SJSA1 (cell line): Measurements from ENCODE around the gene DLG2. TPM values are rescaled to one million over a fixed set of nuclear protein-coding genes. Genes with fewer than 3 reads are reported as not detected.
A peak's percentile ranks its signal among the peaks of the same experiment; 100 is the strongest.

Experiments
- DNase-seq, 2 experiments: peaks; one replicate each; pipeline ENCODE4 v3.0.0-alpha.2; 2015 to 2020; ENCODE audit warnings: low spot score in 2 of 2, low read depth in 1 of 2
- H3K27ac ChIP-seq: fragments of 250-450 bp; sonication (Bioruptor Pico); 2 replicates; pipeline ENCODE4 v1.5.1; 2020; ENCODE audit warnings: mild to moderate bottlenecking, moderate library complexity
- H3K27me3 ChIP-seq: fragments of 250-450 bp; sonication (Bioruptor Pico); replicated peaks from 2 replicates; pipeline ENCODE4 v1.5.1; 2020; ENCODE audit warnings: mild to moderate bottlenecking, moderate library complexity
- H3K36me3 ChIP-seq: fragments of 250-450 bp; sonication (Bioruptor Pico); 2 replicates; pipeline ENCODE4 v1.5.1; 2020; ENCODE audit warnings: mild to moderate bottlenecking
- H3K4me1 ChIP-seq: fragments of 250-450 bp; sonication (Bioruptor Pico); replicated peaks from 2 replicates; pipeline ENCODE4 v1.6.1; 2021; ENCODE audit warnings: mild to moderate bottlenecking
- H3K4me3 ChIP-seq: fragments of 250-450 bp; sonication (Bioruptor Pico); 2 replicates; pipeline ENCODE4 v1.5.1; 2020; ENCODE audit warnings: mild to moderate bottlenecking
- H3K9me3 ChIP-seq: fragments of 250-450 bp; sonication (Bioruptor Pico); replicated peaks from 2 replicates; pipeline ENCODE4 v1.5.1; 2020; ENCODE audit warnings: mild to moderate bottlenecking
- total RNA-seq: library from RNA; depleted of rRNA; stranded (reverse); fragments of >200 nt; shearing (Covaris generic); gene quantifications from 2 replicates; pipeline ENCODE4 v1.2.3, GENCODE V29; 2014

The DLG2 gene
- total RNA-seq, 1 experiment from 2014 or later: 0.13 TPM

- Histone ChIP-seq H3K9me3 (no peaks in the 10 kb centered on the region), H3K27ac (no peak overlapping the region), H3K36me3 (no peaks in the 10 kb centered on the region), H3K4me3 (no peak overlapping the region), H3K27me3 (no peaks in the 10 kb centered on the region), H3K4me1 (no peaks in the 10 kb centered on the region)
- peak in 1 of 2 experiments; percentile 4 for DNase-seq
These were observed 1790.1 kb downstream of the DLG2 start for GRCh38 chr11:83836883-83837654.

- Histone ChIP-seq H3K36me3 (no peaks in the 10 kb centered on the region), H3K4me1 (no peaks in the 10 kb centered on the region), H3K27ac (no peak overlapping the region), H3K9me3 (no peaks in the 10 kb centered on the region), H3K4me3 (no peak overlapping the region), H3K27me3 (no peaks in the 10 kb centered on the region)
- DNase-seq: no peak
These were observed 1791.1 kb downstream of the DLG2 start for GRCh38 chr11:83836065-83836464.

DNA sequence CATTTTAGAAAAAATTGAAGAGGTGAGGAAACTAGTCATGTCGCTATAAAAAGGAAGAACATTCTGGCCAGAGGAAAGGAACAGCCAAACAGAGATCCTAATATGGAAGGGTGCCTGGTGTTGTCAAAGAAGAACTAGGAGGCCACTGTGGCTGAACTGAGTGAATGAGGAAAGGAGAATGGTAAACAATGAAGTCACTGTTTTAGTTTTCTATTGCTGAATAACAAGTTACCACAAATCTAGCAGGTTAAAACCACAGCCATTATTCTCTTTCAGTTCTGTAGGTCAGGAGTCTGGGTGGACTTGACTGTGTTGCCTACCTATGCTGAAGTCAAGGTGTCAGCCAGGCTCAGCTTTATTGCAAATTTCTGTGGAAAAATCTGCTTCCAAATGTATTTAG lies 1791.7 kb downstream of the DLG2 start:
- Histone ChIP-seq H3K9me3 (no peaks in the 10 kb centered on the region), H3K27me3 (no peaks in the 10 kb centered on the region), H3K27ac (no peak overlapping the region), H3K4me3 (no peak overlapping the region), H3K4me1 (no peaks in the 10 kb centered on the region), H3K36me3 (no peaks in the 10 kb centered on the region)
- no peak for DNase-seq

DNA sequence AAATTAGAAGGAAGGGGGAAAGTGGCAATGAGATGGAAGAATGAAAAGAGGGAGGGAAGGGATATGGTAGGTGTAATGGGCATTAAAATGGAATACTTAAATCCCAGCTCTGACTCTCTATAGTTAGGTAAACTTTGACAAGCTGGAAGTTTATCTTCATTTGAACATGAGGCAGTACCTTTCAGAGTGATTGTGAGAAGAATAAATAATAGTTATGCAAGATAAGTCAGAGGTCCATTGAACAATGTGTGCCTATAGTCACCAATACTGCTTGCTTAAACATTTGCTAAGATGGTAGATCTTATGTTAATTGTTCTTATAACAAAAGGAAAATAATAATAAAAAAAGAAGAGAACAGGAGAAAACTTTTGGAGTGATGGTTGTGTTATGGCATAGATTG lies 1795.2 kb downstream of the DLG2 start:
- Histone ChIP-seq H3K27ac (no peak overlapping the region), H3K36me3 (no peaks in the 10 kb centered on the region), H3K9me3 (no peaks in the 10 kb centered on the region), H3K27me3 (no peaks in the 10 kb centered on the region), H3K4me1 (0 out of 2 replicates have a peak, but pooled peaks cover 5% of the 10 kb centered on the region), H3K4me3 (no peak overlapping the region)
- DNase-seq: no peak

GRCh38 chr11:83827940-83828554 lies 1799.1 kb downstream of the DLG2 start:
- peaks cover 11% of the 10 kb centered on the region; the same call in 1 of the 2 replicates for H3K4me1 ChIP-seq
- DNase-seq: peak in 1 of 2 experiments; percentile 11
- no peaks in the 10 kb centered on the region for H3K9me3 ChIP-seq
- H3K27ac ChIP-seq: no peak overlapping the region
- H3K27me3 ChIP-seq: no peaks in the 10 kb centered on the region
- no peak overlapping the region for H3K4me3 ChIP-seq
- no peaks in the 10 kb centered on the region for H3K36me3 ChIP-seq

DNA sequence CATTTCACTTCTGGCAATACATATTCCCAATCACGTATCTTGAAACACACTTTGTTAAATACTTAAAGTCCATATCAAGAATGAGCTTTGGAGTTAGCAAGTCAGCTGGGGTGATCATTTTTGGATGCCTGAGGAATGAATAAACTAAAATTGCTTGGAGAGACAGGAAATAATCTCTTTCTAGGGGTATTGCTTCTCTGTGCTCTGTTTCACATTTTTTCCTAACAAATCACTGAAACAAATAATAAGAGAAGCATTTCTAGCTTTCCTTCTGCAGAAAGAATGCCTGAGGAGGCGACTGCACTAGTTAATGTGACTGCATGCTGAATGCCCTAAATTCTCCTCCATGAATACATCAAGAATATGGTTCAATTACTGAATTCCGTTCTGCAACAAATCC lies 1799.6 kb downstream of the DLG2 start:
- H3K27ac ChIP-seq: no peak overlapping the region

GRCh38 chr11:83826078-83826477 lies 1801.1 kb downstream of the DLG2 start:
- H3K4me3 ChIP-seq: no peak overlapping the region
- no peaks in the 10 kb centered on the region for H3K27me3 ChIP-seq
- H3K4me1 ChIP-seq: peaks cover 11% of the 10 kb centered on the region; the same call in 1 of the 2 replicates
- no peak overlapping the region for H3K27ac ChIP-seq
- no peaks in the 10 kb centered on the region for H3K9me3 ChIP-seq
- no peak for DNase-seq
- H3K36me3 ChIP-seq: no peaks in the 10 kb centered on the region

More for the DNA sequence above, 1799.6 kb downstream of the DLG2 start:
- H3K27me3 ChIP-seq: no peaks in the 10 kb centered on the region
- H3K9me3 ChIP-seq: no peaks in the 10 kb centered on the region
- DNase-seq: peak in 1 of 2 experiments; percentile 6
- H3K4me1 ChIP-seq: peaks cover 11% of the 10 kb centered on the region; the same call in 1 of the 2 replicates
- no peaks in the 10 kb centered on the region for H3K36me3 ChIP-seq
- H3K4me3 ChIP-seq: no peak overlapping the region

DNA sequence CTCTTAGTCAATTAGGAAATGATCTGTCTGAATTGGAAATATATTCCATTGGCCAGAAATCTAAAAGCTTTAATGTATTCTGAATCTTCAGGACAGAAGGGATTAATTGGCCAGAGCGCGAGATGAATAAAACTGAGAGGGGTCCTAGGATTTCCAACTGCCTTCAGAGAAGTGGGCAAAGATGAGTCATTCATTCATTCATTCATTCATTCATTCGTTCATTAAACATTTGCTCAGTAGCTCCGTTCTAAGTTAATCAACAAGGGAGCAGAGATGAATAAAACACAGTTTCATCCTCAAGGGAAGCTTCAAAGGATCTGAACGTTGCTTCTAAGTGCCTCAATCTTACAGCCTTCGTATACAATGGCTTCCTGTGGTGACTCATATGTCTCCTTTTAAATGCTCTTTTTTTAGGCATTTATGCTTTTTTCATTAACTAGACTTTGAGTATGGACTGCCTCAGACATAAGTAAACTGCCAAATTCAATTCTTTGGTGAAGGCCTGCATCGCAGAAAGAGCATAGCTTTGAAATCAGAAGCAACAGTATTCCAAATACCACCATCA lies 1803.6 kb downstream of the DLG2 start:
- Histone ChIP-seq H3K27me3 (no peaks in the 10 kb centered on the region), H3K9me3 (no peaks in the 10 kb centered on the region), H3K4me1 (peaks cover 13% of the 10 kb centered on the region), H3K4me3 (no peak overlapping the region), H3K27ac (no peak overlapping the region), H3K36me3 (no peaks in the 10 kb centered on the region)
- no peak for DNase-seq

- H3K4me1 ChIP-seq: peaks cover 14% of the 10 kb centered on the region
- H3K36me3 ChIP-seq: no peaks in the 10 kb centered on the region
- no peak overlapping the region for H3K27ac ChIP-seq
- DNase-seq: peak in 1 of 2 experiments; percentile 5
- no peaks in the 10 kb centered on the region for H3K27me3 ChIP-seq
- H3K4me3 ChIP-seq: no peak overlapping the region
- no peaks in the 10 kb centered on the region for H3K9me3 ChIP-seq
These were observed 1807.1 kb downstream of the DLG2 start for GRCh38 chr11:83819931-83820549.

DNA sequence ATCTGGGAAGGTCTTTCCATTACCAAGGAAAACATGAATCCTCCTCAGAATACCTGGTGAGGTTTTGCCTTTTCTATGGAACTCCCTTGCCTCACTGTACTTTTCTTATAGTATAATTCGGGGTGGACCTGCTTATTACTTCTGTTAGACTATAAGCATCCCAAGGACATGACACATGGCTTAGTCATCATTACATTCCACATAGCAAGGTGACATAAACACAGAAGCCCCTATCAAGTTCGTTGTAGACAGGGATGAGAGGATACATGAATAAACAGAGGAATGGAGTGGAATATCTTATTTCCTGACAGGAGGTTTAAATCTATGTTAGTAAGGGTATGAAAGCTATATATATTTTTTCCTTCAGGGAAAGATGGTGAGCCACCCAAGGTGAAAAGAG lies 1808.8 kb downstream of the DLG2 start:
- peak in 1 of 2 experiments; percentile 7 for DNase-seq
- no peak overlapping the region for H3K4me3 ChIP-seq
- H3K9me3 ChIP-seq: no peaks in the 10 kb centered on the region
- no peak overlapping the region for H3K27ac ChIP-seq
- no peaks in the 10 kb centered on the region for H3K27me3 ChIP-seq
- H3K4me1 ChIP-seq: peaks cover 9% of the 10 kb centered on the region
- no peaks in the 10 kb centered on the region for H3K36me3 ChIP-seq

GRCh38 chr11:83816572-83817187 lies 1810.5 kb downstream of the DLG2 start:
- H3K4me1 ChIP-seq: peaks cover 8% of the 10 kb centered on the region
- DNase-seq: no peak
- no peak overlapping the region for H3K27ac ChIP-seq
- no peak overlapping the region for H3K4me3 ChIP-seq
- H3K36me3 ChIP-seq: no peaks in the 10 kb centered on the region
- no peaks in the 10 kb centered on the region for H3K27me3 ChIP-seq
- H3K9me3 ChIP-seq: no peaks in the 10 kb centered on the region

DNA sequence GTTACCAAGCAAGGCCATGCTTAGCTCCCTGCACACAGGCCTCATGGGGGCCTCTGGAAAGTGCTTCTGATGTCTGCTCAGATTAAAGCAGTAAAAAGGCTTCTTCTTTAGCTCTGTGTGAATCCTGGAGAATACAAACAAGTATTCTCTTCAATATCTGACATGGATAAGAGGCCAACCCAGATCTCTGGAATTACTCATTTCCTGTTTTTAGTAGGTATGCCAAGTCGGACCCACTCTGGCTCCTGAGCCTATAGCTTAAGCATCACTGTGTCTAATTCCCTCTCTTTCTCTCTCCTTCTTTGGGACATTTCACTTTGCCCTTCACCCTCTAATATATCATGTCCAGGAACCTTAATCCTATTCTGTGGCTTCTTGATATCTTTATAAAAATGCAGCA lies 1811.4 kb downstream of the DLG2 start:
- Histone ChIP-seq H3K36me3 (no peaks in the 10 kb centered on the region), H3K4me3 (no peak overlapping the region), H3K4me1 (peaks cover 8% of the 10 kb centered on the region), H3K27me3 (no peaks in the 10 kb centered on the region), H3K27ac (no peak overlapping the region), H3K9me3 (no peaks in the 10 kb centered on the region)
- DNase-seq: no peak

DNA sequence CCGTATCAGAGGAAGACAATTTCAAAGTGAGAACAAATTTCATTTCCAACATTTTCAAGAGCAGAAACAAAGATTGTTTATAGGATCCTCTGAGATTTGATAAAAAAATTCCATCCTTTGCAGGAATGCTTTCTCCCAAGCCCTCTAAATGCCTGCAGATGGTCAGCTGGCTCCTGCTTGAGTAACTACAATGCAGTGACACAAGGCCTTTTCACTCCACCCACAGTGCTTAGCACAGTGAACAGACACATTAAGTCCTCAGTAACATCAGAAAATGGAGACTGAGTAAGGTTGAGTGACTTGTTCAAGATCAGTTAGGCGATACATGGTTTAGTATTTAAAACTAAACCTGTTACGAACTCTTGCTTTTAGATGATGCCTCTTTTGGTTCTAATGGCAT lies 1813.8 kb downstream of the DLG2 start:
- no peak overlapping the region for H3K4me3 ChIP-seq
- no peaks in the 10 kb centered on the region for H3K27me3 ChIP-seq
- no peak overlapping the region for H3K27ac ChIP-seq
- H3K36me3 ChIP-seq: no peaks in the 10 kb centered on the region
- no peak for DNase-seq
- H3K4me1 ChIP-seq: peaks cover 4% of the 10 kb centered on the region
- H3K9me3 ChIP-seq: no peaks in the 10 kb centered on the region
